ENCODE measurements around the gene SHE.

DNA sequence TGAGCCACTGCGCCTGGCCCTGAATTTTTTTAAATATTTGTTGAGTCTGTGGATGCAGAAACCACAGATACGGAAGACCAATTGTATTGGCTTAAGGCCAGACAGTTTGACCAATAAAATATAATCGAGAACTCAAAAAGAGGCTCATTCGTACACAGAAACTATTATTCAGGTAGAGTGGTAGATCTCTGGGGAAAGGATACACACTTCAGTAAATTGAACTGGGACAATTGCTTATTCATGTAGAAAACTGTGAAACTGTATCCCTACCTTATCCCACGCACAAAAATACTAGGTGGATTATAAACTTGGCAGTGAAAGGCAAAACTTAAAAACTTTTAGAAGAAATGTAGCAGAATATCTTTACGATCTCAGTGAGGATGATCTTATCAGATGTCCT, 25.0 kb upstream of the SHE start:
- TF ChIP-seq, protein P1, sequence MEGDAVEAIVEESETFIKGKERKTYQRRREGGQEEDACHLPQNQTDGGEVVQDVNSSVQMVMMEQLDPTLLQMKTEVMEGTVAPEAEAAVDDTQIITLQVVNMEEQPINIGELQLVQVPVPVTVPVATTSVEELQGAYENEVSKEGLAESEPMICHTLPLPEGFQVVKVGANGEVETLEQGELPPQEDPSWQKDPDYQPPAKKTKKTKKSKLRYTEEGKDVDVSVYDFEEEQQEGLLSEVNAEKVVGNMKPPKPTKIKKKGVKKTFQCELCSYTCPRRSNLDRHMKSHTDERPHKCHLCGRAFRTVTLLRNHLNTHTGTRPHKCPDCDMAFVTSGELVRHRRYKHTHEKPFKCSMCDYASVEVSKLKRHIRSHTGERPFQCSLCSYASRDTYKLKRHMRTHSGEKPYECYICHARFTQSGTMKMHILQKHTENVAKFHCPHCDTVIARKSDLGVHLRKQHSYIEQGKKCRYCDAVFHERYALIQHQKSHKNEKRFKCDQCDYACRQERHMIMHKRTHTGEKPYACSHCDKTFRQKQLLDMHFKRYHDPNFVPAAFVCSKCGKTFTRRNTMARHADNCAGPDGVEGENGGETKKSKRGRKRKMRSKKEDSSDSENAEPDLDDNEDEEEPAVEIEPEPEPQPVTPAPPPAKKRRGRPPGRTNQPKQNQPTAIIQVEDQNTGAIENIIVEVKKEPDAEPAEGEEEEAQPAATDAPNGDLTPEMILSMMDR (conservative IDR thresholded peaks at IDR 0.05 in 1 of 2, IDR thresholded peaks at IDR 0.05 in 1 of 2; ENCODE audit: extremely low read depth in 1 of 2, insufficient read depth in 1 of 2, low read depth in 1 of 2, low read length in 2 of 2) = no peak
- TF ChIP-seq EZH2 (IDR thresholded peaks at IDR 0.05; ENCODE audit: borderline replicate concordance, low read length) = no peak

Measured in mammary epithelial cell (primary cell).